Measurements from ENCODE around the gene ATP6AP2.
A peak's percentile ranks its signal among the peaks of the same experiment; 100 is the strongest.

Gene ATP6AP2

GRCh38 chrX:40543661-40544328, 37.0 kb upstream of the ATP6AP2 start:
- no peak overlapping the region for H3K27ac ChIP-seq
- no peaks in the 10 kb centered on the region for H3K9me3 ChIP-seq (replicated peaks in 1 of 11)
- no peak overlapping the region; a peak in 1 of 20 replicates for H3K4me3 ChIP-seq
- peak overlapping the region in 2 of 11 experiments; percentile 7 to 18; a peak in 1 of 22 replicates for H3K9ac ChIP-seq
- peaks cover 0 to 16% (median 1%) of the 10 kb centered on the region in 11 experiments; a peak in 6 of 22 replicates for H3K27me3 ChIP-seq
- H3K36me3 ChIP-seq = no peaks in the 10 kb centered on the region
- H3K4me2 ChIP-seq = peak overlapping the region in 10 of 11 experiments; percentile 10 to 58 (median 37); a peak in 14 of 22 replicates
- H3K4me1 ChIP-seq = peaks cover 14 to 37% (median 26%) of the 10 kb centered on the region in 10 experiments
- H4K20me1 ChIP-seq = no peaks in the 10 kb centered on the region
- TF ChIP-seq Cebpa-rat (IDR thresholded peaks at IDR 0.05) = no peak

GRCh38 chrX:40544343-40545266, 36.2 kb upstream of the ATP6AP2 start:
- Histone ChIP-seq H3K27ac (no peak overlapping the region), H3K9ac (0 out of 22 replicates have a peak overlapping the region, but pooled peaks of 1 of the 11 experiments have one; percentile 18), H3K4me2 (peak overlapping the region in 9 of 11 experiments; percentile 12 to 58 (median 38); a peak in 13 of 22 replicates), H3K36me3 (no peaks in the 10 kb centered on the region), H3K9me3 (replicated peaks in 1 of 11) (no peaks in the 10 kb centered on the region), H3K4me3 (no peak overlapping the region; a peak in 1 of 20 replicates), H4K20me1 (no peaks in the 10 kb centered on the region), H3K27me3 (peaks cover 0 to 11% (median 0%) of the 10 kb centered on the region in 11 experiments; a peak in 3 of 22 replicates), H3K4me1 (peaks cover 6 to 29% (median 18%) of the 10 kb centered on the region in 10 experiments)
- TF ChIP-seq Cebpa-rat (IDR thresholded peaks at IDR 0.05) = no peak

- no peak overlapping the region for H3K4me2 ChIP-seq
- peaks cover 0 to 18% (median 9%) of the 10 kb centered on the region in 10 experiments; a peak in 10 of 20 replicates for H3K4me1 ChIP-seq
- peaks cover 0 to 9% (median 0%) of the 10 kb centered on the region in 11 experiments; a peak in 3 of 22 replicates for H3K27me3 ChIP-seq
- H3K9me3 ChIP-seq (replicated peaks in 1 of 11) = no peaks in the 10 kb centered on the region
- H3K27ac ChIP-seq = no peak overlapping the region
- no peaks in the 10 kb centered on the region for H4K20me1 ChIP-seq
- H3K36me3 ChIP-seq = no peaks in the 10 kb centered on the region
- no peak for TF ChIP-seq Cebpa-rat (IDR thresholded peaks at IDR 0.05)
- H3K4me3 ChIP-seq = no peak overlapping the region
- no peak overlapping the region for H3K9ac ChIP-seq
These were observed 33.9 kb upstream of the ATP6AP2 start for GRCh38 chrX:40546870-40547269.

- H3K4me1 ChIP-seq = peaks cover 0 to 7% (median 0%) of the 10 kb centered on the region in 10 experiments; a peak in 2 of 20 replicates
These were observed 30.7 kb upstream of the ATP6AP2 start for GRCh38 chrX:40550066-40550465.

GRCh38 chrX:40552768-40553167, 28.0 kb upstream of the ATP6AP2 start:
- no peaks in the 10 kb centered on the region for H3K4me1 ChIP-seq
- H3K27ac ChIP-seq = no peak overlapping the region
- H3K9me3 ChIP-seq (replicated peaks in 1 of 11) = no peaks in the 10 kb centered on the region
- no peak for TF ChIP-seq Cebpa-rat (IDR thresholded peaks at IDR 0.05)
- no peak overlapping the region for H3K4me3 ChIP-seq
- peaks cover 0 to 13% (median 0%) of the 10 kb centered on the region in 11 experiments; a peak in 3 of 22 replicates for H3K27me3 ChIP-seq
- no peak overlapping the region for H3K9ac ChIP-seq
- no peaks in the 10 kb centered on the region for H3K36me3 ChIP-seq
- no peaks in the 10 kb centered on the region; a peak in 1 of 22 replicates for H4K20me1 ChIP-seq
- H3K4me2 ChIP-seq = no peak overlapping the region

More at GRCh38 chrX:40550066-40550465, 30.7 kb upstream of the ATP6AP2 start:
- Histone ChIP-seq H3K9ac (no peak overlapping the region), H3K27me3 (peaks cover 0 to 13% (median 0%) of the 10 kb centered on the region in 11 experiments; a peak in 4 of 22 replicates), H4K20me1 (no peaks in the 10 kb centered on the region; a peak in 1 of 22 replicates), H3K36me3 (no peaks in the 10 kb centered on the region), H3K9me3 (replicated peaks in 1 of 11) (no peaks in the 10 kb centered on the region), H3K4me2 (no peak overlapping the region), H3K4me3 (no peak overlapping the region), H3K27ac (no peak overlapping the region)
- TF ChIP-seq Cebpa-rat (IDR thresholded peaks at IDR 0.05) = no peak

GRCh38 chrX:40558590-40558989, 22.2 kb upstream of the ATP6AP2 start:
- no peak overlapping the region for H3K4me3 ChIP-seq
- TF ChIP-seq Cebpa-rat (IDR thresholded peaks at IDR 0.05) = no peak

GRCh38 chrX:40563784-40564183, 17.0 kb upstream of the ATP6AP2 start:
- 0 out of 22 replicates have a peak, but pooled peaks cover 0 to 3% (median 0%) of the 10 kb centered on the region in 11 experiments for H3K27me3 ChIP-seq

More at GRCh38 chrX:40558590-40558989, 22.2 kb upstream of the ATP6AP2 start:
- H4K20me1 ChIP-seq = no peaks in the 10 kb centered on the region; a peak in 1 of 22 replicates
- peaks cover 0 to 13% (median 0%) of the 10 kb centered on the region in 11 experiments; a peak in 2 of 22 replicates for H3K27me3 ChIP-seq
- no peak overlapping the region for H3K9ac ChIP-seq
- no peaks in the 10 kb centered on the region for H3K4me1 ChIP-seq
- H3K4me2 ChIP-seq = no peak overlapping the region
- no peaks in the 10 kb centered on the region for H3K9me3 ChIP-seq (replicated peaks in 1 of 11)
- H3K27ac ChIP-seq = no peak overlapping the region
- H3K36me3 ChIP-seq = no peaks in the 10 kb centered on the region

GRCh38 chrX:40564447-40564846, 16.3 kb upstream of the ATP6AP2 start:
- no peak overlapping the region for H3K27ac ChIP-seq
- no peak for TF ChIP-seq Cebpa-rat (IDR thresholded peaks at IDR 0.05)
- peaks cover 0 to 5% (median under 1%) of the 10 kb centered on the region in 10 experiments; a peak in 9 of 20 replicates for H3K4me1 ChIP-seq
- no peak overlapping the region for H3K9ac ChIP-seq
- H3K4me2 ChIP-seq = no peak overlapping the region
- no peaks in the 10 kb centered on the region for H4K20me1 ChIP-seq
- no peaks in the 10 kb centered on the region for H3K9me3 ChIP-seq (replicated peaks in 1 of 11)
- H3K27me3 ChIP-seq = peaks cover 0 to 5% (median 0%) of the 10 kb centered on the region in 11 experiments; a peak in 1 of 22 replicates
- H3K36me3 ChIP-seq = no peaks in the 10 kb centered on the region
- no peak overlapping the region for H3K4me3 ChIP-seq

More at GRCh38 chrX:40563784-40564183, 17.0 kb upstream of the ATP6AP2 start:
- H3K36me3 ChIP-seq = no peaks in the 10 kb centered on the region
- H3K27ac ChIP-seq = no peak overlapping the region
- no peak overlapping the region for H3K9ac ChIP-seq
- no peaks in the 10 kb centered on the region for H3K9me3 ChIP-seq (replicated peaks in 1 of 11)
- no peaks in the 10 kb centered on the region for H4K20me1 ChIP-seq
- no peaks in the 10 kb centered on the region for H3K4me1 ChIP-seq
- H3K4me3 ChIP-seq = no peak overlapping the region
- H3K4me2 ChIP-seq = no peak overlapping the region
- no peak for TF ChIP-seq Cebpa-rat (IDR thresholded peaks at IDR 0.05)

All from BLaER1 treated with 17β-estradiol and CSF1 and Interleukin-3, amounts not matched to agents 10 nM and 100 nM (cell line).